OCI-LY3 (cell line): ENCODE data around the gene JPH3.

Experiments used
- H2AFZ ChIP-seq: fragments of 200-600, 300-600 bp; shearing (Covaris generic); 2 replicates; pipeline ENCODE4 v1.6.0; 2014; ENCODE audit warnings: antibody characterized with exemption, low read depth, low read length
- H3K27ac ChIP-seq: fragments of 200-600, 300-600 bp; sonication (generic); 2 replicates; pipeline ENCODE4 v1.5.1; 2014; ENCODE audit warnings: mild to moderate bottlenecking, low read length, moderate library complexity, mixed read lengths
- H3K27me3 ChIP-seq: fragments of 200-600, 300-600 bp; sonication (generic); 2 replicates; pipeline ENCODE4 v1.6.1; 2014; ENCODE audit warnings: low read depth, low read length, mixed read lengths
- H3K36me3 ChIP-seq: fragments of 200-600, 300-600 bp; sonication (generic); replicated peaks from 2 replicates; pipeline ENCODE3; 2014; ENCODE audit warnings: low read depth, low read length, mixed read lengths
- H3K4me1 ChIP-seq: fragments of 300-600, 200-600 bp; sonication (generic); 2 replicates; pipeline ENCODE4 v1.6.1; 2014; ENCODE audit warnings: low read length, mixed read lengths
- H3K4me2 ChIP-seq: fragments of 200-600, 300-600 bp; sonication (generic); 2 replicates; pipeline ENCODE4 v1.6.1; 2014; ENCODE audit warnings: low read length, mixed read lengths
- H3K4me3 ChIP-seq: fragments of 300-600, 200-600 bp; sonication (generic); 2 replicates; pipeline ENCODE4 v1.5.1; 2014; ENCODE audit warnings: antibody characterized with exemption, mild to moderate bottlenecking, low read length, moderate library complexity
- H3K79me2 ChIP-seq: fragments of 300-600, 200-600 bp; shearing (Covaris generic); 2 replicates; pipeline ENCODE4 v1.6.1; 2014; ENCODE audit warnings: mild to moderate bottlenecking, low read length, mixed read lengths
- H3K9ac ChIP-seq: fragments of 300-600, 200-600 bp; shearing (Covaris generic); 2 replicates; pipeline ENCODE4 v1.6.0; 2014; ENCODE audit warnings: mild to moderate bottlenecking, low read length, moderate library complexity
- H3K9me3 ChIP-seq: fragments of 200-600, 300-600 bp; shearing (Covaris generic); 2 replicates; pipeline ENCODE4 v1.6.1; 2014; ENCODE audit warnings: low read length, mixed read lengths; ENCODE audit not compliant: insufficient read depth
- H4K20me1 ChIP-seq: fragments of 200-600, 300-600 bp; sonication (generic); 2 replicates; pipeline ENCODE4 v1.6.1; 2016; ENCODE audit warnings: low read length, mixed read lengths; ENCODE audit not compliant: insufficient read depth
- CTCF ChIP-seq: fragments of 200-600, 300-600 bp; sonication (generic); IDR thresholded peaks from 2 replicates; pipeline ENCODE4 v1.5.1; 2014; ENCODE audit warnings: antibody characterized with exemption, low read length, low read depth
- EZH2phosphoT487 ChIP-seq: fragments of 200-600 bp; shearing (Covaris generic); IDR thresholded peaks from 2 replicates; pipeline ENCODE4 v1.6.1; 2018; ENCODE audit warnings: antibody characterized with exemption, mixed run types, low read depth

Gene JPH3

GRCh38 chr16:87681981-87682570 is 79.8 kb downstream of the JPH3 start:
- H3K36me3 ChIP-seq = no peaks in the 10 kb centered on the region
- H4K20me1 ChIP-seq = no peaks in the 10 kb centered on the region
- H2AFZ ChIP-seq = no peak overlapping the region
- peaks cover 10% of the 10 kb centered on the region for H3K4me1 ChIP-seq
- no peaks in the 10 kb centered on the region for H3K79me2 ChIP-seq
- H3K27me3 ChIP-seq = no peaks in the 10 kb centered on the region
- H3K4me3 ChIP-seq = no peak overlapping the region
- no peaks in the 10 kb centered on the region for H3K9me3 ChIP-seq
- no peak for TF ChIP-seq EZH2phosphoT487
- TF ChIP-seq CTCF = peak; percentile 46
- H3K27ac ChIP-seq = no peak overlapping the region
- H3K9ac ChIP-seq = no peak overlapping the region
- peak overlapping the region; percentile 56 for H3K4me2 ChIP-seq

GRCh38 chr16:87682852-87683399 is 80.6 kb downstream of the JPH3 start:
- no peaks in the 10 kb centered on the region for H3K36me3 ChIP-seq
- H2AFZ ChIP-seq = no peak overlapping the region
- no peak overlapping the region for H3K4me3 ChIP-seq
- no peaks in the 10 kb centered on the region for H3K27me3 ChIP-seq
- H3K27ac ChIP-seq = no peak overlapping the region
- H3K4me2 ChIP-seq = no peak overlapping the region
- H4K20me1 ChIP-seq = no peaks in the 10 kb centered on the region
- H3K4me1 ChIP-seq = peaks cover 10% of the 10 kb centered on the region
- no peak overlapping the region for H3K9ac ChIP-seq
- TF ChIP-seq CTCF (no peak), EZH2phosphoT487 (no peak)
- no peaks in the 10 kb centered on the region for H3K79me2 ChIP-seq
- H3K9me3 ChIP-seq = no peaks in the 10 kb centered on the region

GRCh38 chr16:87684106-87684677 is 81.9 kb downstream of the JPH3 start:
- Histone ChIP-seq H3K4me2 (no peak overlapping the region), H4K20me1 (no peaks in the 10 kb centered on the region), H3K9ac (no peak overlapping the region), H3K4me1 (peaks cover 10% of the 10 kb centered on the region), H3K79me2 (no peaks in the 10 kb centered on the region), H3K27ac (no peak overlapping the region), H3K9me3 (no peaks in the 10 kb centered on the region), H3K4me3 (no peak overlapping the region), H3K36me3 (no peaks in the 10 kb centered on the region), H3K27me3 (no peaks in the 10 kb centered on the region), H2AFZ (no peak overlapping the region)
- TF ChIP-seq CTCF = no peak

- Histone ChIP-seq H3K27ac (no peak overlapping the region), H3K4me3 (no peak overlapping the region), H3K4me2 (no peak overlapping the region), H3K9me3 (no peaks in the 10 kb centered on the region), H3K9ac (no peak overlapping the region), H3K27me3 (no peaks in the 10 kb centered on the region), H4K20me1 (no peaks in the 10 kb centered on the region), H3K36me3 (no peaks in the 10 kb centered on the region), H3K4me1 (peaks cover 10% of the 10 kb centered on the region), H3K79me2 (no peaks in the 10 kb centered on the region), H2AFZ (no peak overlapping the region)
- TF ChIP-seq EZH2phosphoT487 (no peak), CTCF (no peak)
Measured at GRCh38 chr16:87684711-87685404, 82.5 kb downstream of the JPH3 start.
